GM15510 (cell line): Measurements from ENCODE around the gene HOXA5.

Experiments
- POLR2A ChIP-seq: IDR thresholded peaks from 3 replicates; pipeline ENCODE4 v1.6.1; 2011; ENCODE audit warnings: borderline replicate concordance; ENCODE audit not compliant: insufficient read length; ENCODE audit errors: extremely low read depth

Gene HOXA5

GRCh38 chr7:27130540-27131389, 12.7 kb downstream of the HOXA5 start, which contains the start of gene HOXA4:
Gene HOXA4 (minus strand): TSS chr7:27130757. CDS start chr7:27130733, 24 bp downstream.
- no peak for TF ChIP-seq POLR2A

GRCh38 chr7:27129729-27130539, 13.5 kb downstream of the HOXA5 start:
- TF ChIP-seq POLR2A, result no peak

- TF ChIP-seq POLR2A, result no peak
Observed at GRCh38 chr7:27128776-27129728, 14.4 kb downstream of the HOXA5 start.

GRCh38 chr7:27128034-27128433, 15.4 kb downstream of the HOXA5 start:
- no peak for TF ChIP-seq POLR2A

- no peak for TF ChIP-seq POLR2A
Observed at GRCh38 chr7:27126596-27127327, 16.7 kb downstream of the HOXA5 start.

GRCh38 chr7:27125986-27126394, 17.5 kb downstream of the HOXA5 start:
- TF ChIP-seq POLR2A, result no peak

- no peak for TF ChIP-seq POLR2A
Observed at GRCh38 chr7:27124902-27125689, 18.4 kb downstream of the HOXA5 start.

GRCh38 chr7:27124096-27124901, 19.2 kb downstream of the HOXA5 start:
- TF ChIP-seq POLR2A, result no peak

- no peak for TF ChIP-seq POLR2A
Observed at GRCh38 chr7:27123477-27124053, 19.9 kb downstream of the HOXA5 start.

GRCh38 chr7:27123007-27123476, 20.4 kb downstream of the HOXA5 start:
- TF ChIP-seq POLR2A, result no peak

- TF ChIP-seq POLR2A, result no peak
Observed at GRCh38 chr7:27122077-27122910, 21.2 kb downstream of the HOXA5 start.
